DND-41 (cell line): Measurements from ENCODE around the gene TSPAN18.

ENCODE experiments used
- ATAC-seq: fragments of 200-7000 bp; cut with Tn5 transposase; 3 replicates; pipeline ENCODE4 v1.9.1; 2021; ENCODE audit warnings: low read depth; ENCODE audit not compliant: insufficient read depth
- DNase-seq: peaks from one replicate; pipeline ENCODE4 v3.0.0-alpha.2; 2020
- H2AFZ ChIP-seq: 2 replicates; pipeline ENCODE4 v1.6.0; 2012; ENCODE audit warnings: low read depth, low read length
- H3K27ac ChIP-seq: 2 replicates; pipeline ENCODE4 v1.5.1; 2012; ENCODE audit warnings: low read length, inconsistent platforms
- H3K27me3 ChIP-seq: fragments of 200-600 bp; sonication (generic); 2 replicates; pipeline ENCODE4 v1.6.0; 2012; ENCODE audit warnings: low read length, mild to moderate bottlenecking, inconsistent platforms; ENCODE audit not compliant: insufficient read depth, poor library complexity
- H3K36me3 ChIP-seq: 2 replicates; pipeline ENCODE4 v1.5.1; 2012; ENCODE audit warnings: low read length, inconsistent platforms; ENCODE audit not compliant: insufficient read depth
- H3K4me1 ChIP-seq: 2 replicates; pipeline ENCODE4 v1.5.1; 2012; ENCODE audit warnings: mild to moderate bottlenecking, low read length; ENCODE audit not compliant: insufficient read depth
- H3K4me2 ChIP-seq: 2 replicates; pipeline ENCODE4 v1.6.0; 2012; ENCODE audit warnings: mild to moderate bottlenecking, moderate library complexity, low read length, inconsistent platforms; ENCODE audit not compliant: insufficient read depth
- H3K4me3 ChIP-seq, 2 experiments: fragments of 200-600 bp in 1 of 2; shearing (Covaris generic) in 1 of 2; 2 replicates each; pipeline ENCODE4 v1.5.1; 2012 to 2016; ENCODE audit warnings: inconsistent platforms in 2 of 2, low read length in 2 of 2, mild to moderate bottlenecking in 2 of 2, low read depth in 1 of 2, moderate library complexity in 1 of 2
- H3K79me2 ChIP-seq: 2 replicates; pipeline ENCODE4 v1.6.0; 2012; ENCODE audit warnings: low read length, inconsistent platforms; ENCODE audit not compliant: insufficient read depth
- H3K9ac ChIP-seq: 2 replicates; pipeline ENCODE4 v1.6.0; 2012; ENCODE audit warnings: low read depth, mild to moderate bottlenecking, inconsistent platforms, low read length, moderate library complexity
- H3K9me3 ChIP-seq: 2 replicates; pipeline ENCODE4 v1.5.1; 2012; ENCODE audit warnings: low read length, moderate library complexity, mild to moderate bottlenecking, inconsistent platforms; ENCODE audit not compliant: insufficient read depth, severe bottlenecking
- H4K20me1 ChIP-seq: 2 replicates; pipeline ENCODE4 v1.6.0; 2012; ENCODE audit warnings: low read length; ENCODE audit not compliant: insufficient read depth
- EZH2 ChIP-seq: IDR thresholded peaks from 3 replicates; pipeline ENCODE4 v1.6.1; 2012; ENCODE audit warnings: borderline replicate concordance, low read depth, mild to moderate bottlenecking, moderate library complexity, low read length, inconsistent platforms; ENCODE audit not compliant: severe bottlenecking
- TF ChIP-seq, protein P1 (sequence below): IDR thresholded peaks from 2 replicates; pipeline ENCODE4 v1.5.1; 2012; ENCODE audit warnings: borderline replicate concordance, low read length, moderate library complexity, mild to moderate bottlenecking; ENCODE audit not compliant: poor library complexity, severe bottlenecking; ENCODE audit errors: extremely low read depth

The TSPAN18 gene

DNA sequence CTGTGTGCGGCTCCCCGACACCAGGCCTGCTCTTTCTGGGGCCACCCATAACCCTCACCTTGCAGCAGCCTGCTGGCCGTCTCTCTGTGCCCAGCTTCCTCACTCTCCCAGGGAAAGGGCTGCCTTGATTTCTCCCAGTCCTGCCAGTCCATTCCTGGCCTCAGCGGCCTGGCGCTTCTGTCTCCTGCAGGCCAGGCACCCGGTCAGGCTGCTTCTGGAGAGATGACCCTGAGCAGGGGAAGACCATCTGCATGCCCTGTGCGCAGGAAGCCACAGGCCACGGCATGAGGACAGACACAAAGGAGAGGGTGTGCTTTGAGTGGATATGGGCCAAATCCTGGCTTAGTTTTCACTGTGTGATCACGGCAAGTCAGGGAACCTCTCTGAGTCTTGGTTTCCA, 86.2 kb downstream of the TSPAN18 start:
- Histone ChIP-seq H4K20me1 (no peaks in the 10 kb centered on the region; the same call in 1 of the 2 replicates), H3K4me3 (no peak overlapping the region), H2AFZ (no peak overlapping the region), H3K9ac (no peak overlapping the region), H3K79me2 (no peaks in the 10 kb centered on the region), H3K27me3 (no peaks in the 10 kb centered on the region), H3K36me3 (no peaks in the 10 kb centered on the region), H3K27ac (no peak overlapping the region), H3K4me2 (no peak overlapping the region), H3K9me3 (no peaks in the 10 kb centered on the region), H3K4me1 (no peaks in the 10 kb centered on the region)
- DNase-seq = no peak
- TF ChIP-seq EZH2 = no peak
- TF ChIP-seq, protein P1, sequence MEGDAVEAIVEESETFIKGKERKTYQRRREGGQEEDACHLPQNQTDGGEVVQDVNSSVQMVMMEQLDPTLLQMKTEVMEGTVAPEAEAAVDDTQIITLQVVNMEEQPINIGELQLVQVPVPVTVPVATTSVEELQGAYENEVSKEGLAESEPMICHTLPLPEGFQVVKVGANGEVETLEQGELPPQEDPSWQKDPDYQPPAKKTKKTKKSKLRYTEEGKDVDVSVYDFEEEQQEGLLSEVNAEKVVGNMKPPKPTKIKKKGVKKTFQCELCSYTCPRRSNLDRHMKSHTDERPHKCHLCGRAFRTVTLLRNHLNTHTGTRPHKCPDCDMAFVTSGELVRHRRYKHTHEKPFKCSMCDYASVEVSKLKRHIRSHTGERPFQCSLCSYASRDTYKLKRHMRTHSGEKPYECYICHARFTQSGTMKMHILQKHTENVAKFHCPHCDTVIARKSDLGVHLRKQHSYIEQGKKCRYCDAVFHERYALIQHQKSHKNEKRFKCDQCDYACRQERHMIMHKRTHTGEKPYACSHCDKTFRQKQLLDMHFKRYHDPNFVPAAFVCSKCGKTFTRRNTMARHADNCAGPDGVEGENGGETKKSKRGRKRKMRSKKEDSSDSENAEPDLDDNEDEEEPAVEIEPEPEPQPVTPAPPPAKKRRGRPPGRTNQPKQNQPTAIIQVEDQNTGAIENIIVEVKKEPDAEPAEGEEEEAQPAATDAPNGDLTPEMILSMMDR = no peak
- no peak for ATAC-seq

DNA sequence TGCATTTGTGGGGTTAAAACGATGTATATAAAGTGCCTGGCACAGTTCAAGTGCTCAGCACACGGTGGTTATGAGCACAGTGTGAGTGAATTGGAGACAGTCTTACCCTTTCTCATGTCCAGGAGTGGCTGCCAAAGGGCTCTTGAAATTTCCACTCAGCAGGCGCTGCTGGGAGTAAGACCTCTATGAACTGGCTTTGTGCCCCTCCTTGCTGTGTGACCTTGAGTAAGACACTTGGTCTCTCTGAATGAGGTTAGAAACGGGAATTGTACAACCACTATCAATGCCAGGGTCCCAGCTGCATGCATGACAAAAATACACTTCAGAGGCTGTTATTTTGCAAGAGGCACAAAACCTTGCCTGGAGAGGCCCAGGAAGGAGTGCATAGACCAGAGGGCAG, 86.6 kb downstream of the TSPAN18 start:
- Histone ChIP-seq H3K27ac (no peak overlapping the region), H2AFZ (no peak overlapping the region), H4K20me1 (no peaks in the 10 kb centered on the region; the same call in 1 of the 2 replicates), H3K9me3 (no peaks in the 10 kb centered on the region), H3K36me3 (no peaks in the 10 kb centered on the region), H3K4me2 (no peak overlapping the region), H3K4me3 (no peak overlapping the region), H3K79me2 (no peaks in the 10 kb centered on the region), H3K9ac (no peak overlapping the region), H3K27me3 (no peaks in the 10 kb centered on the region), H3K4me1 (no peaks in the 10 kb centered on the region)
- DNase-seq (no peak), ATAC-seq (no peak)
- TF ChIP-seq, protein P1 = no peak
- no peak for TF ChIP-seq EZH2

DNA sequence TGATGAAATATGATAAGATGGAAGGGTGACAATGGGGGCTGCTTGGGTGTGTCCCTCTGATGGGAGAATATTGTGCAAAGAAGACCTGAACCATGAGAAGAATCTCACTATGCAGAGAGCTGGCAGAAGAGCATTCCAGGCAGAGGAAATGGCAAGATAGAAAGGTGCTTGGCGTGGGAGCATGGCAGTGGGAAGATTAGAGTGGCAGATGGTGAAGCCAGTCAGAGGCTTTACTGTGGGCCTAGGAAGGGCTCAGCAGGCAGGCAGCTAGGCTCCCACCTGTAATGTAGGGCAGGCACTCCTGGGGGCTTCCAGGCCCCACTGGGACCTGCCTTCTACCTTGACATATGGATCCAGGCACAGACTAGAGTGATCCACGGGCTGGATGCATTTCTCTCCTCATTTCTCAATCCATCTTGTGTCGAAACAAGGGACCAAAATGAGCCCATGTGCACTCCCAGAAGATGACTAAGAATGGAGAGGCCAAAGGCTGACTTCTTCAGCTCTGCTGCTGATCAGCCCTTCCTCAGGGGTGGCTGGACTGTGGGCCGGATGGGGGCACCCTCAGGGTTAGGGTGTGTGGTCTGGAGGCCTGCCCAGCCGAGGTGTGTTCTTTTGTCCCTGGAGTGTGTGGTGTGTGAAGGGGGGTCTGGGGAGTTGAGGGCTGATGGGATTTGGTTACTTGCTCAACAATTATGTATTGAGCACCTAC, 88.3 kb downstream of the TSPAN18 start:
- Histone ChIP-seq H3K36me3 (no peaks in the 10 kb centered on the region), H3K4me1 (no peaks in the 10 kb centered on the region), H3K9ac (no peak overlapping the region), H3K9me3 (no peaks in the 10 kb centered on the region), H3K4me3 (no peak overlapping the region), H3K4me2 (no peak overlapping the region), H3K79me2 (no peaks in the 10 kb centered on the region), H4K20me1 (no peaks in the 10 kb centered on the region; the same call in 1 of the 2 replicates), H3K27me3 (no peaks in the 10 kb centered on the region), H2AFZ (no peak overlapping the region), H3K27ac (no peak overlapping the region)
- no peak for ATAC-seq
- TF ChIP-seq, protein P1 = no peak
- TF ChIP-seq EZH2 = no peak
- no peak for DNase-seq
